GOT3 (cell line): ENCODE measurements around the gene PRKG1.
"Not testable (repeated sequence)": the region's sequence is repeated elsewhere in the genome, so short reads cannot be mapped to it uniquely, and the experiment has no call there.

Experiments used
- DNase-seq: peaks from one replicate; lab custom pipeline; 2025; ENCODE audit warnings: mixed read lengths; lab: John Stamatoyannopoulos, UW

The PRKG1 gene

GRCh38 chr10:51510231-51510630 is 435.9 kb downstream of the PRKG1 start:
- DNase-seq = no peak

DNA sequence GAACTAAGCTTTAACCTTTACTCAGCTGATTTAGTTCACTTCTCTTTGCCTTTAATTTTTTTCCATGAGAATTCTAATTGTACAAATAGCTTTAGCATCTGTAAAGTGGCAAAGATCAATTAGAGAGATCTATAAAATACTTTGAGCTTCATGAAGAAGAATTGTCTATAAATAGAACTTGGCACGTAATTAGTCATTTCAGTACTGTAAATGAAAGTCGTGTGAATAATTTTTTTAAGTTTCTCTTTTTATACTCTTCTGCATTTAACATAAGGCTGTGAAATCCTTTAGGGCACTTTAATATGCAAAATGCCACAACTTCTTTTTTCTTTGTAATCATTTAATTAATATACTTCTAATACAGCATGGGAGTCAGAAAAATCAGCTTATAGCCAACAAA is 447.3 kb downstream of the PRKG1 start:
- no peak for DNase-seq

DNA sequence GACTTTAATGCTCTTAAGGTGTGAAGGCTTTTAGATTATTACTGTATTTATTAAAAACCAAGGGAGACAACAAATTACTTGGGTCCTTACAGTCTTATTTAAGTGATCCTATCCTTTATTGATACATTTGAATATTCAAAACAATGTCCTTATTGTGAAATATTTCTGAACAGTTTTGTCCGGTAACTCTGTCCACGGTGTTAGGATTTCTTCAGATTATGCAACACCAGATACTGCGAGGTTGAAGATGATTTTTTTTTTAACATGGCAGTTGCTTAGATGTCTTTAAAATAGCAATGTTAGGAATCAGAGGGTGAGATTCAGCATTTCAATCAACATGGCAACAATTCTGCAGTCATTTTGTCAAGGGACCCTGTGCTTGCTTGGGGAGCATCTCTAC is 448.6 kb downstream of the PRKG1 start:
- DNase-seq = no peak

DNA sequence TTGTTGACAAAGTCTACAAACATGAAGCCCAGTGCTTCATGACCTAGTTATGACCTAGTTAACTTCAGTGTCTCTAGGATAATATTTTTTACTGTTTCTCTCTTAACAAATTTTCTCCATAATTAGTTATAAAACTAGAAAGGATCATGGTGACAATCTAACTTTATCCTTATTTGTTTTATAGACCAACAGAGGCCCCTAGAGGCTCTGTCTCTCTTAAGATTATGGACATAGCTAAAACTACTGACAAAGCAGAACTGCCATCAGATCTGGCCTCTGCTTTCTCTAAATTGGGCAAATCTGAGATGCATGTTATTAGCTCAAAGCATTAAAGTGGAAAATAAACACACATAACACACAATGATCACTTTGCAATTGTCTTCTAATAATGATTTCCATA is 449.2 kb downstream of the PRKG1 start:
- no peak for DNase-seq

- DNase-seq = no peak
Measured at GRCh38 chr10:51524041-51524440, 449.8 kb downstream of the PRKG1 start.

- no peak for DNase-seq
Measured at GRCh38 chr10:51527522-51528219, 453.4 kb downstream of the PRKG1 start.

GRCh38 chr10:51528527-51528926 is 454.2 kb downstream of the PRKG1 start:
- no peak for DNase-seq

- DNase-seq = no peak
Measured at GRCh38 chr10:51530541-51530940, 456.3 kb downstream of the PRKG1 start.

- no peak for DNase-seq
Measured at GRCh38 chr10:51532044-51532443, 457.8 kb downstream of the PRKG1 start.

GRCh38 chr10:51542853-51543252 is 468.6 kb downstream of the PRKG1 start:
- DNase-seq = no peak

GRCh38 chr10:51544933-51545332 is 470.6 kb downstream of the PRKG1 start:
- DNase-seq = no peak

- no peak for DNase-seq
Measured at GRCh38 chr10:51547941-51548340, 473.7 kb downstream of the PRKG1 start.

DNA sequence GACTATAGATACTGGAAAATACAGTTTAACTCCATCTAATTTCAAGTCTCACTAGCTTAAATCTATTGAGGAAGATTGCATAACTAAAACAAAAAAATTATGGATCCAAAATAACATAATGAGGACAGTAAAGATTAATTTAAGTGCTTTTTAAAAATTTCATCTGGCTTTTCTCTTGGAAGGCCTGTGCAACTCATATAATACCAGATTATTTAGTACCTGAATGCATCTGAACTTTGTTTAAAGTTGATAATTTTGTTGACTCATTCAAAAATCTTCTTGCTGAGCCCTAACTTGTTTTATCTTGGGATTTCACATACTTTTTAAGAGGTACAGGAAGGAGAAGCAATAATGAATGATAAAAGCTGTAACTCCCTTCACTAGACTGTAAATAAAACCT is 478.6 kb downstream of the PRKG1 start:
- DNase-seq = no peak

DNA sequence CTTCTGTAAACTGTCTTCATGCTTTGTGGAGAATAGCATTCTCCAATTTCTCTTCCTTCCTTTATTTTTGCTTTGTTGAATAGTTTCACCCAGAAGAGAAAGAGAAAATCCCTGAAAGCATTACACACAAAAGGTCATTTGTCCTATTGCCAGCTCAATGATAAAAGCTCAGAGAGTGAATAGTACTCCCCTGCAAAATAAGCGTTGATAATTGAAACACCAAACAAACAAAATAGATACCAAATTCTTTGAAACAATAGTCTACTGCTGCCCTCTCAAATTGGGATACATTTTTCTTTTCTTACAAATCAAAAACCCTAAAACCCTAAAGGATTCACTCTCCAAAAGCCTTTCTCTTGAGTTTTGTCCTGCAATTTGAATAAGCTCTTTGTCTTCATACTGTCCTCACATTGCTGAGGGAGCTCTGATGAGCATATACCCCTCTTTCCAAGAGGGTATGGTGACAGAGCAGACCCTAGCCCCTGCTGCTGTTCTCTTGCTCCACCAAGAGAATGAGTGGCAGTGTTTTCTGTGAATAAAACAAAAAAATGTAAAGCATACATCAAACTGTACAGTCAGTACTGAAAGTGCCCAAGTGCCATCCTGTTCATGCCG is 490.7 kb downstream of the PRKG1 start:
- DNase-seq = no peak

DNA sequence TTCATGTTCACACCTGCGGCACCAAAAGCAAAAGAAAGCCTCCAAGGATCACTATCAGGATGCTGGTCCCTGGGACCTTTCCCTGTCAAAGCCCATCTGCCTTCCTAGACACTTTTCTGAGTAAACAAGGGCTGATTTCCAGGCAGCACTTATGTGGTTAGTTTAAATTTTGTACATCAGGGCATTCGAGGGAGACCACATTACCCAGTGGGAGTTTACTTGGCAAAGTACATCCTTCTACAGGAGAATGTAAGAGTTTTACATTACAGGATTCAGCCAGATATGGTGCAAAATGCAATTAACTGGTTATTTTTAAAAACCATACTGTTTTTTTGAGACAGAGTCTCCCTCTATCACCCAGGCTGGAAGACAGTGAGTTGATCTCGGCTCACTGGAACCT is 493.0 kb downstream of the PRKG1 start:
- DNase-seq = no peak

GRCh38 chr10:51569467-51569866 is 495.2 kb downstream of the PRKG1 start:
- DNase-seq = no peak

DNA sequence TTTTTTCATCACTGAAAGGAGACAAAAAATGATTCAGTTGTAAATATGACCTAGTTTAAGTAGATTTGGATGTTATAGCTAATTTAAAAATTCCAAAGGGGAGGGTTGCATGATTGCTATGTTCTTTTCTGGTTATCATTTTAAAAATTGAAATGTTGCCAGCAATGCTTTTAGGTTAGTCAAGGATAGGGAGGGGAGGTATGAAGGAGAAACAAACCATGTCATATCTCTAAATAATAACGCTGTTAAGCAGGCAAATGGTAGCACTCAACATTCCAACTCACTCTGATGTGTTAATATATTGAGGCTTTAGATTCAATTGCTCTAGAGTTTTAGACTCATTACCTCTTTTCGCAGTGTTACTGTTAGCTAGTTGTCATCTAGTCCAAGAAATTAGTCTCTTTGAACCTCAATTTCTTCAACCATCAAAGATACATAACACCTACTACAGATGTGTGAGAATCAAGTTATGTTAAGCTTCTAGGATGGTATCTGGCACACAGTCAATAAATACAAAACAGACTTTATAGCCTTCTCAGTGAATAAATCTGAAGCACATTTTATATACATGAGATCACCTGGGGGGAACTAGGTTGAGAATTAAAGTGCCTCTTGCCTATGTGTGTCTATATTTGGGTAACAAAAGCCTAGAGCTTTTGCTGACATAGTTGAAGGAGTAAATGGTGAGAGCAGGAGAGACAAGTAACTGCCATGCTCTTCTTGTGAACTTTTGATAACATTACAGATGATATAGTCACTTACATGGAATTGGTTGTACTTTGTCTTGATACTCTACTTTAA is 500.2 kb downstream of the PRKG1 start:
- no peak for DNase-seq

GRCh38 chr10:51581196-51581595 is 506.9 kb downstream of the PRKG1 start:
- not testable (repeated sequence) for DNase-seq

GRCh38 chr10:51583976-51584375 is 509.7 kb downstream of the PRKG1 start:
- DNase-seq = no peak

GRCh38 chr10:51585742-51586141 is 511.5 kb downstream of the PRKG1 start:
- DNase-seq = no peak

DNA sequence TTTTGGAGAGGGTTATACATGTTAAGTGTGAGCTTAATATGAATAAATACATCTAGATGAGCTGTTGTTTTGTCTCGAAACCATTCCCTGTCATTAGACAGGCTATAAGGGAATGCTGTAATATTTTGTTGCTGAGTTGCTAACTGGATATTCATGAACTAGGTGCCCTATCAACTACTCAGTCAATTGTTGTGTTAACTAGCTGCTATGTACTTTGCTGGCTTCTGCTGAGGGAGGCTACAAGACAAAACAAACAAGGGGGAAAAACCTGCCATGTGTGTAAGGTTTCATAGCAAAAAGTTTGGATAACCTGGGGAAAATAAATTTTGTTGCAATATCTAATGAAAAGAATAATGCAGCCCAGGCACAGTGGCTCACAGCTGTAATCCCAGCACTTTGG is 514.7 kb downstream of the PRKG1 start:
- no peak for DNase-seq

- no peak for DNase-seq
Measured at GRCh38 chr10:51590818-51591217, 516.5 kb downstream of the PRKG1 start.

DNA sequence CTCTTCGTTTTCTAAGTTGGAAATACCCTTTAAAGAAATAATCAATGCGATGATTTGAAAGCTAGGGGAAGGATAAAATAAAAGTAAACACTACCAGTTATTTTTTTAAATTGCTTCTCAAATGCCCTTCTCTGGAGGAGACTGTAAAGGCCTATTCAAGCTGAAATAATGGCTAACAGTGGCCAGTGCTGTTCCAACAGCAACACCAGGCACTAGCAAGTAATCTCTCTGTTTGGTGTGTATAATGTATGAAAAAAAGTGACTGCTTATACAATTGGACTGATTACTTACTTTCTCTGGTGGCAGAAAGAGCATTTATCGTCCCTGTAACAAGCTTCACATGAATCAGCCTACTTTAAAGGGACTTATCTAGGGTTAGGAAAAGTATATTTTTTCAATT is 522.4 kb downstream of the PRKG1 start:
- DNase-seq = no peak
